ENCODE data around the gene PIGU. TPM values are rescaled to one million over a fixed set of nuclear protein-coding genes. Genes with fewer than 3 reads are reported as not detected.

Gene PIGU
- total and polyA plus RNA-seq, 2 of the 13 experiments (the other 11 are each of a cell fraction or from before 2014, with no cell fraction given) = 45.5 to 231 TPM

GRCh38 chr20:34712525-34713192 is 35.8 kb upstream of the PIGU start (continued):
- TF ChIP-seq, protein P1, sequence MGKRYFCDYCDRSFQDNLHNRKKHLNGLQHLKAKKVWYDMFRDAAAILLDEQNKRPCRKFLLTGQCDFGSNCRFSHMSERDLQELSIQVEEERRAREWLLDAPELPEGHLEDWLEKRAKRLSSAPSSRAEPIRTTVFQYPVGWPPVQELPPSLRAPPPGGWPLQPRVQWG (CRISPR knock-in tag; IDR thresholded peaks at IDR 0.05; ENCODE audit: borderline replicate concordance, low read depth) = no peak
- TF ChIP-seq, protein P2, sequence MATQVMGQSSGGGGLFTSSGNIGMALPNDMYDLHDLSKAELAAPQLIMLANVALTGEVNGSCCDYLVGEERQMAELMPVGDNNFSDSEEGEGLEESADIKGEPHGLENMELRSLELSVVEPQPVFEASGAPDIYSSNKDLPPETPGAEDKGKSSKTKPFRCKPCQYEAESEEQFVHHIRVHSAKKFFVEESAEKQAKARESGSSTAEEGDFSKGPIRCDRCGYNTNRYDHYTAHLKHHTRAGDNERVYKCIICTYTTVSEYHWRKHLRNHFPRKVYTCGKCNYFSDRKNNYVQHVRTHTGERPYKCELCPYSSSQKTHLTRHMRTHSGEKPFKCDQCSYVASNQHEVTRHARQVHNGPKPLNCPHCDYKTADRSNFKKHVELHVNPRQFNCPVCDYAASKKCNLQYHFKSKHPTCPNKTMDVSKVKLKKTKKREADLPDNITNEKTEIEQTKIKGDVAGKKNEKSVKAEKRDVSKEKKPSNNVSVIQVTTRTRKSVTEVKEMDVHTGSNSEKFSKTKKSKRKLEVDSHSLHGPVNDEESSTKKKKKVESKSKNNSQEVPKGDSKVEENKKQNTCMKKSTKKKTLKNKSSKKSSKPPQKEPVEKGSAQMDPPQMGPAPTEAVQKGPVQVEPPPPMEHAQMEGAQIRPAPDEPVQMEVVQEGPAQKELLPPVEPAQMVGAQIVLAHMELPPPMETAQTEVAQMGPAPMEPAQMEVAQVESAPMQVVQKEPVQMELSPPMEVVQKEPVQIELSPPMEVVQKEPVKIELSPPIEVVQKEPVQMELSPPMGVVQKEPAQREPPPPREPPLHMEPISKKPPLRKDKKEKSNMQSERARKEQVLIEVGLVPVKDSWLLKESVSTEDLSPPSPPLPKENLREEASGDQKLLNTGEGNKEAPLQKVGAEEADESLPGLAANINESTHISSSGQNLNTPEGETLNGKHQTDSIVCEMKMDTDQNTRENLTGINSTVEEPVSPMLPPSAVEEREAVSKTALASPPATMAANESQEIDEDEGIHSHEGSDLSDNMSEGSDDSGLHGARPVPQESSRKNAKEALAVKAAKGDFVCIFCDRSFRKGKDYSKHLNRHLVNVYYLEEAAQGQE (IDR thresholded peaks at IDR 0.05; ENCODE audit: borderline replicate concordance in 1 of 2, low read depth in 1 of 2, low read length in 2 of 2) = no peak
- TF ChIP-seq KLF11 (CRISPR knock-in tag; IDR thresholded peaks at IDR 0.05) (0 out of 2 replicates have a peak, but pooled peaks have one; percentile 5), SKI (IDR thresholded peaks at IDR 0.05; ENCODE audit: partially characterized antibody) (peak; percentile 82), MBD4 (IDR thresholded peaks at IDR 0.05; ENCODE audit: borderline replicate concordance, low read length) (no peak; the same call in 1 of the 2 replicates), FOXA3 (CRISPR knock-in tag; IDR thresholded peaks at IDR 0.05) (peak; percentile 81), ZNF251 (CRISPR knock-in tag; IDR thresholded peaks at IDR 0.05) (no peak), HES4 (CRISPR knock-in tag; IDR thresholded peaks at IDR 0.05; ENCODE audit: borderline replicate concordance) (no peak), ZNF749 (CRISPR knock-in tag; IDR thresholded peaks at IDR 0.05; ENCODE audit: borderline replicate concordance) (peak; percentile 56; the same call in 1 of the 2 replicates), ZNF564 (CRISPR knock-in tag; IDR thresholded peaks at IDR 0.05) (no peak), HDAC1 (CRISPR knock-in tag; IDR thresholded peaks at IDR 0.05) (no peak; the same call in 1 of the 2 replicates), MATR3 (CRISPR knock-in tag; IDR thresholded peaks at IDR 0.05) (no peak), KDM5B (CRISPR knock-in tag; IDR thresholded peaks at IDR 0.05; ENCODE audit: borderline replicate concordance) (0 out of 2 replicates have a peak, but pooled peaks have one; percentile 36), ZNF7 (CRISPR knock-in tag; IDR thresholded peaks at IDR 0.05) (peak; percentile 83), RCOR2 (CRISPR knock-in tag; IDR thresholded peaks at IDR 0.05) (peak; percentile 84), ZKSCAN5 (CRISPR knock-in tag; IDR thresholded peaks at IDR 0.05) (no peak), TP53 (CRISPR knock-in tag; conservative IDR thresholded peaks at IDR 0.05) (no peak), GMEB2 (CRISPR knock-in tag; IDR thresholded peaks at IDR 0.05; ENCODE audit: low read depth) (no peak)
- TF ChIP-seq, protein P3, sequence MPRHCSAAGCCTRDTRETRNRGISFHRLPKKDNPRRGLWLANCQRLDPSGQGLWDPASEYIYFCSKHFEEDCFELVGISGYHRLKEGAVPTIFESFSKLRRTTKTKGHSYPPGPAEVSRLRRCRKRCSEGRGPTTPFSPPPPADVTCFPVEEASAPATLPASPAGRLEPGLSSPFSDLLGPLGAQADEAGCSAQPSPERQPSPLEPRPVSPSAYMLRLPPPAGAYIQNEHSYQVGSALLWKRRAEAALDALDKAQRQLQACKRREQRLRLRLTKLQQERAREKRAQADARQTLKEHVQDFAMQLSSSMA (CRISPR knock-in tag; IDR thresholded peaks at IDR 0.05) = no peak
- TF ChIP-seq, protein P4, sequence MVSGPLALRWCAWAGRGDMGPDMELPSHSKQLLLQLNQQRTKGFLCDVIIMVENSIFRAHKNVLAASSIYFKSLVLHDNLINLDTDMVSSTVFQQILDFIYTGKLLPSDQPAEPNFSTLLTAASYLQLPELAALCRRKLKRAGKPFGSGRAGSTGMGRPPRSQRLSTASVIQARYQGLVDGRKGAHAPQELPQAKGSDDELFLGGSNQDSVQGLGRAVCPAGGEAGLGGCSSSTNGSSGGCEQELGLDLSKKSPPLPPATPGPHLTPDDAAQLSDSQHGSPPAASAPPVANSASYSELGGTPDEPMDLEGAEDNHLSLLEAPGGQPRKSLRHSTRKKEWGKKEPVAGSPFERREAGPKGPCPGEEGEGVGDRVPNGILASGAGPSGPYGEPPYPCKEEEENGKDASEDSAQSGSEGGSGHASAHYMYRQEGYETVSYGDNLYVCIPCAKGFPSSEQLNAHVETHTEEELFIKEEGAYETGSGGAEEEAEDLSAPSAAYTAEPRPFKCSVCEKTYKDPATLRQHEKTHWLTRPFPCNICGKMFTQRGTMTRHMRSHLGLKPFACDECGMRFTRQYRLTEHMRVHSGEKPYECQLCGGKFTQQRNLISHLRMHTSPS (CRISPR knock-in tag; IDR thresholded peaks at IDR 0.05; ENCODE audit: low read depth) = no peak
- TF ChIP-seq, protein P5, sequence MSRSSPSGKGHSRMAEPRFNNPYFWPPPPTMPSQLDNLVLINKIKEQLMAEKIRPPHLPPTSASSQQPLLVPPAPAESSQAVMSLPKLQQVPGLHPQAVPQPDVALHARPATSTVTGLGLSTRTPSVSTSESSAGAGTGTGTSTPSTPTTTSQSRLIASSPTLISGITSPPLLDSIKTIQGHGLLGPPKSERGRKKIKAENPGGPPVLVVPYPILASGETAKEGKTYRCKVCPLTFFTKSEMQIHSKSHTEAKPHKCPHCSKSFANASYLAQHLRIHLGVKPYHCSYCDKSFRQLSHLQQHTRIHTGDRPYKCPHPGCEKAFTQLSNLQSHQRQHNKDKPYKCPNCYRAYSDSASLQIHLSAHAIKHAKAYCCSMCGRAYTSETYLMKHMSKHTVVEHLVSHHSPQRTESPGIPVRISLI (CRISPR knock-in tag; IDR thresholded peaks at IDR 0.05; ENCODE audit: borderline replicate concordance) = peak; percentile 98
